HCT116 (cell line): ENCODE measurements around the gene SNW1. TPM values are rescaled to one million over a fixed set of nuclear protein-coding genes. Genes with fewer than 3 reads are reported as not detected.

Experiments used
- ATAC-seq: fragments of 200-7000 bp; cut with Tn5 transposase; 2 replicates; pipeline ENCODE4 v1.9.1; 2020; ENCODE audit warnings: mild to moderate bottlenecking, moderate library complexity
- BruUV-seq: library from RNA; stranded (reverse); fragments of 400-500 nt; replicated peaks from 2 replicates; lab custom pipeline; 2021; lab: Mats Ljungman, UMichigan
- CTCF ChIA-PET: fragments of 300-600 bp; sonication (Branson Sonifier 250); formaldehyde crosslinking; loops from one replicate; lab custom pipeline; 2021; ENCODE audit warnings: antibody characterized with exemption; lab: Charles Lee
- POLR2A ChIA-PET: fragments of 300-600, 350-600 bp; sonication (Branson Sonifier 250); formaldehyde crosslinking; loops from one replicate; lab custom pipeline; 2021; ENCODE audit warnings: antibody characterized with exemption; lab: Charles Lee
- RAD21 ChIA-PET, 2 experiments: fragments of 300-600 bp; sonication (Branson Sonifier 250); formaldehyde crosslinking; loops; one replicate each; lab custom pipeline; 2023; ENCODE audit warnings: low total read pairs in 2 of 2; ENCODE audit not compliant: uncharacterized antibody in 2 of 2, unreplicated experiment in 2 of 2, low non-redundant PET in 1 of 2; lab: Charles Lee
- DNase-seq: peaks from one replicate; pipeline ENCODE4 v3.0.0-alpha.2; 2010; ENCODE audit warnings: low read depth, low spot score
- H2AFZ ChIP-seq: fragments of 200-600 bp; shearing (Covaris generic), sonication (generic); 2 replicates; pipeline ENCODE4 v1.6.1; 2017; ENCODE audit warnings: low read depth, mixed run types, mixed read lengths, antibody characterized with exemption, low read length; ENCODE audit not compliant: poor library complexity, severe bottlenecking
- H3K27ac ChIP-seq: 2 replicates; pipeline ENCODE4 v1.5.1; 2012; ENCODE audit warnings: low read depth, low read length
- H3K27me3 ChIP-seq: fragments of 200-600 bp; sonication (generic); 2 replicates; pipeline ENCODE4 v1.6.1; 2016; ENCODE audit warnings: mixed run types, low read length, mixed read lengths; ENCODE audit not compliant: insufficient read depth
- H3K36me3 ChIP-seq, 2 experiments: fragments of 200-500 bp in 1 of 2; fragments of 200-600 bp in 1 of 2; sonication (Bioruptor generic) in 1 of 2; sonication (generic) in 1 of 2; 2 replicates each; pipeline versions ENCODE4 v1.5.1 to v1.6.1; 2014 to 2016; ENCODE audit warnings: low read length in 2 of 2, inconsistent platforms in 1 of 2, mixed read lengths in 1 of 2, mixed run types in 1 of 2; ENCODE audit not compliant: insufficient read depth in 2 of 2, control insufficient read depth in 1 of 2
- H3K4me1 ChIP-seq, 2 experiments: fragments of 200-600 bp in 1 of 2; sonication (generic) in 1 of 2; 2 replicates each; pipeline versions ENCODE4 v1.5.1 to v1.6.1; 2012 to 2017; ENCODE audit warnings: low read length in 2 of 2, inconsistent platforms in 1 of 2, mild to moderate bottlenecking in 1 of 2, mixed read lengths in 1 of 2, mixed run types in 1 of 2, moderate library complexity in 1 of 2; ENCODE audit not compliant: insufficient read depth in 2 of 2, control insufficient read depth in 1 of 2
- H3K4me2 ChIP-seq: fragments of 200-600 bp; sonication (generic); 2 replicates; pipeline ENCODE4 v1.6.1; 2017; ENCODE audit warnings: mixed run types, low read length, mixed read lengths
- H3K4me3 ChIP-seq, 2 experiments: fragments of 200-600 bp in 1 of 2; sonication (generic) in 1 of 2; replicated peaks in 1 of 2; 2 replicates each; pipeline ENCODE4 v1.5.1; 2011 to 2016; ENCODE audit warnings: low read length in 2 of 2, control low read depth in 1 of 2, low read depth in 1 of 2, mild to moderate bottlenecking in 1 of 2, mixed read lengths in 1 of 2, mixed run types in 1 of 2
- H3K79me2 ChIP-seq: fragments of 200-600 bp; sonication (generic); 2 replicates; pipeline ENCODE4 v1.6.1; 2017; ENCODE audit warnings: mild to moderate bottlenecking, mixed run types, low read length, moderate library complexity, mixed read lengths; ENCODE audit not compliant: insufficient read depth
- H3K9ac ChIP-seq: fragments of 200-600 bp; sonication (generic); 2 replicates; pipeline ENCODE4 v1.6.1; 2016; ENCODE audit warnings: low read length, mixed read lengths
- H3K9me2 ChIP-seq: fragments of 200-600 bp; sonication (generic), shearing (Covaris generic); 2 replicates; pipeline ENCODE4 v1.6.1; 2017; ENCODE audit warnings: mixed run types, mild to moderate bottlenecking, moderate library complexity; ENCODE audit not compliant: insufficient read depth
- H3K9me3 ChIP-seq, 2 experiments: fragments of 200-500 bp in 1 of 2; fragments of 200-600 bp in 1 of 2; sonication (Bioruptor generic) in 1 of 2; sonication (generic) in 1 of 2; 2 replicates each; pipeline ENCODE4 v1.6.1; 2014 to 2017; ENCODE audit warnings: low read length in 2 of 2, mixed read lengths in 2 of 2, inconsistent platforms in 1 of 2, low read depth in 1 of 2, mild to moderate bottlenecking in 1 of 2, mixed run types in 1 of 2, moderate library complexity in 1 of 2; ENCODE audit not compliant: control insufficient read depth in 1 of 2, insufficient read depth in 1 of 2
- H4K20me1 ChIP-seq: fragments of 200-600 bp; sonication (generic), shearing (Covaris generic); 2 replicates; pipeline ENCODE4 v1.6.1; 2017; ENCODE audit warnings: mixed run types, mild to moderate bottlenecking, moderate library complexity; ENCODE audit not compliant: insufficient read depth
- CBX3 ChIP-seq: IDR thresholded peaks from 2 replicates; pipeline ENCODE4 v1.6.1; 2012; ENCODE audit warnings: low read depth
- CEBPB ChIP-seq: IDR thresholded peaks from 2 replicates; pipeline ENCODE4 v1.6.1; 2012; ENCODE audit warnings: low read depth
- CTCF ChIP-seq, 3 experiments: fragments of 200-600 bp in 1 of 3; sonication (generic) in 1 of 3; IDR thresholded peaks in 2 of 3; conservative IDR thresholded peaks in 1 of 3; 2 replicates each; pipeline ENCODE4 v1.5.1; 2012 to 2017; ENCODE audit warnings: low read depth in 2 of 3, low read length in 2 of 3, antibody characterized with exemption in 1 of 3, borderline replicate concordance in 1 of 3, control low read depth in 1 of 3, mild to moderate bottlenecking in 1 of 3, mixed read lengths in 1 of 3, mixed run types in 1 of 3, moderate library complexity in 1 of 3; ENCODE audit not compliant: insufficient read depth in 1 of 3
- EZH2 ChIP-seq: fragments of 200-600 bp; sonication (generic); IDR thresholded peaks from 2 replicates; pipeline ENCODE4 v1.6.1; 2017; ENCODE audit warnings: antibody characterized with exemption, mixed run types
- FOSL1 ChIP-seq: IDR thresholded peaks from 2 replicates; pipeline ENCODE4 v1.6.1; 2012; ENCODE audit warnings: low read depth
- JUND ChIP-seq: IDR thresholded peaks from 2 replicates; pipeline ENCODE4 v1.6.1; 2012
- MAX ChIP-seq: IDR thresholded peaks from 2 replicates; pipeline ENCODE4 v1.6.1; 2012
- POLR2A ChIP-seq: IDR thresholded peaks from 2 replicates; pipeline ENCODE4 v1.7.0; 2011; ENCODE audit warnings: borderline replicate concordance; ENCODE audit not compliant: insufficient read depth, insufficient read length; ENCODE audit errors: extremely low read depth
- POLR2AphosphoS5 ChIP-seq: IDR thresholded peaks from 2 replicates; pipeline ENCODE4 v1.6.1; 2011; ENCODE audit warnings: mild to moderate bottlenecking, low read depth, low read length, moderate library complexity
- RAD21 ChIP-seq: IDR thresholded peaks from 2 replicates; pipeline ENCODE4 v1.6.1; 2012; ENCODE audit warnings: low read depth, mild to moderate bottlenecking
- SP1 ChIP-seq: IDR thresholded peaks from 2 replicates; pipeline ENCODE4 v1.6.1; 2012; ENCODE audit warnings: low read depth
- SRF ChIP-seq: IDR thresholded peaks from 2 replicates; pipeline ENCODE4 v1.6.1; 2012; ENCODE audit warnings: low read depth
- TCF7L2 ChIP-seq: IDR thresholded peaks from 2 replicates; pipeline ENCODE4 v1.7.0; 2011; ENCODE audit warnings: borderline replicate concordance, inconsistent platforms; ENCODE audit not compliant: insufficient read depth, insufficient read length; ENCODE audit errors: extremely low read depth
- YY1 ChIP-seq: IDR thresholded peaks from 2 replicates; pipeline ENCODE4 v1.6.1; 2011; ENCODE audit warnings: low read length, low read depth, moderate library complexity, mild to moderate bottlenecking; ENCODE audit not compliant: insufficient replicate concordance; ENCODE audit errors: extremely low read depth
- ZFX ChIP-seq: fragments of 450-650 bp; IDR thresholded peaks from 2 replicates; pipeline ENCODE4 v1.6.1; 2017
- ZNF274 ChIP-seq: fragments of 200-500 bp; sonication (Bioruptor generic); IDR thresholded peaks from 2 replicates; pipeline ENCODE4 v1.6.1; 2014; ENCODE audit warnings: mild to moderate bottlenecking, low read depth, low read length, inconsistent platforms
- intact Hi-C: fragments of 100-400 bp; cut with micrococcal nuclease; formaldehyde crosslinking; loops from 2 replicates; pipeline ENCODE4 v1.10.0; 2022
- total RNA-seq: library from RNA; stranded (reverse); gene quantifications from one replicate; pipeline ENCODE4 v1.2.1, GENCODE V29; 2021; ENCODE audit not compliant: unreplicated experiment

The SNW1 gene
- total RNA-seq, 1 experiment from 2014 or later: 102 TPM

GRCh38 chr14:77738559-77739250 lies 22.3 kb downstream of the SNW1 start:
- POLR2A ChIA-PET: no interaction called here
- BruUV-seq: no TSS peak

More at GRCh38 chr14:77738559-77739250, 22.3 kb downstream of the SNW1 start:
- Histone ChIP-seq H3K9ac (no peak overlapping the region), H3K4me3 (no peak overlapping the region), H3K4me1 (no peaks in the 10 kb centered on the region), H3K27me3 (no peaks in the 10 kb centered on the region), H3K9me2 (no peaks in the 10 kb centered on the region), H3K9me3 (no peaks in the 10 kb centered on the region), H2AFZ (no peak overlapping the region), H3K4me2 (no peak overlapping the region), H4K20me1 (no peaks in the 10 kb centered on the region), H3K36me3 (peaks cover 31 to 33% of the 10 kb centered on the region in 2 experiments), H3K79me2 (peaks cover 58% of the 10 kb centered on the region), H3K27ac (no peak overlapping the region)
- RAD21 ChIA-PET: no interaction called here
- TF ChIP-seq CTCF (IDR thresholded peaks at IDR 0.05 in 2 of 3, conservative IDR thresholded peaks at IDR 0.05 in 1 of 3; ENCODE audit: borderline replicate concordance in 1 of 3, insufficient read depth in 1 of 3, low read depth in 2 of 3, low read length in 2 of 3) (no peak), TCF7L2 (no peak), SRF (no peak), RAD21 (no peak), ZNF274 (no peak), JUND (no peak), SP1 (no peak), POLR2AphosphoS5 (no peak), CEBPB (no peak), FOSL1 (no peak), YY1 (no peak), POLR2A (no peak), ZFX (no peak), MAX (no peak), CBX3 (no peak), EZH2 (no peak)
- no peak for DNase-seq
- ATAC-seq: no peak
- intact Hi-C loops: no loop called here
- CTCF ChIA-PET: no interaction called here
